ENCODE measurements around the gene RMDN2.

RMDN2 gene

DNA sequence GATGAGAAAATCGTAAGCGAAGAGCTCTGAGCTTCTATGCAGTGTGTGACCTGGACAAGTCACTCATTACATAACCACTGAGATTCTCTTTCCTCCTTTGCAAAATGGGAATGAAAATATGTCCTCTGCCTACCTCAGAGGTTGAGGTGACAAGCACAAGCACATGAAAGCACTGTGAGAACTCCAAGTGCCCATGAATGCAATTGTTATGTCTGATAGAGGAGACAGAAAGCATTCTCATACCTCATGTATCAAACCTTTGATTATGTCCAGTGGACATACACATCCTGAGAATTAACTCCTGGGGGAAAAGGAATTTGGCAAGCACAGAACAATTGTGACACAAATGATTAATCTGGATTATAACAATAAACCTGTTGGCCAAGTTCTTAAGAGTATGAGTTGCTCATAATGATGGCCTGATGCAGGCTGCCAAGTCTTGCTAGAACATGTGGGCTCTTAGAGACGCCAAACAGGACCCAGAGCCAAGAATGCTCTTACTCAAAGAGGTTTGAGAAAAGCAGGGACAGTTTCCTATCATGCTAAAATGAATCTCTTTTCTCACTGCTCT is 8.5 kb upstream of the RMDN2 start:
- TF ChIP-seq, protein P1, sequence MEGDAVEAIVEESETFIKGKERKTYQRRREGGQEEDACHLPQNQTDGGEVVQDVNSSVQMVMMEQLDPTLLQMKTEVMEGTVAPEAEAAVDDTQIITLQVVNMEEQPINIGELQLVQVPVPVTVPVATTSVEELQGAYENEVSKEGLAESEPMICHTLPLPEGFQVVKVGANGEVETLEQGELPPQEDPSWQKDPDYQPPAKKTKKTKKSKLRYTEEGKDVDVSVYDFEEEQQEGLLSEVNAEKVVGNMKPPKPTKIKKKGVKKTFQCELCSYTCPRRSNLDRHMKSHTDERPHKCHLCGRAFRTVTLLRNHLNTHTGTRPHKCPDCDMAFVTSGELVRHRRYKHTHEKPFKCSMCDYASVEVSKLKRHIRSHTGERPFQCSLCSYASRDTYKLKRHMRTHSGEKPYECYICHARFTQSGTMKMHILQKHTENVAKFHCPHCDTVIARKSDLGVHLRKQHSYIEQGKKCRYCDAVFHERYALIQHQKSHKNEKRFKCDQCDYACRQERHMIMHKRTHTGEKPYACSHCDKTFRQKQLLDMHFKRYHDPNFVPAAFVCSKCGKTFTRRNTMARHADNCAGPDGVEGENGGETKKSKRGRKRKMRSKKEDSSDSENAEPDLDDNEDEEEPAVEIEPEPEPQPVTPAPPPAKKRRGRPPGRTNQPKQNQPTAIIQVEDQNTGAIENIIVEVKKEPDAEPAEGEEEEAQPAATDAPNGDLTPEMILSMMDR (IDR thresholded peaks at IDR 0.05; ENCODE audit: insufficient read depth, low read depth, low read length, missing control alignments), result no peak
- no peak overlapping the region for H3K4me3 ChIP-seq (ENCODE audit: low read depth, low read length)
- DNase-seq (ENCODE audit: low read depth), result no peak

DNA sequence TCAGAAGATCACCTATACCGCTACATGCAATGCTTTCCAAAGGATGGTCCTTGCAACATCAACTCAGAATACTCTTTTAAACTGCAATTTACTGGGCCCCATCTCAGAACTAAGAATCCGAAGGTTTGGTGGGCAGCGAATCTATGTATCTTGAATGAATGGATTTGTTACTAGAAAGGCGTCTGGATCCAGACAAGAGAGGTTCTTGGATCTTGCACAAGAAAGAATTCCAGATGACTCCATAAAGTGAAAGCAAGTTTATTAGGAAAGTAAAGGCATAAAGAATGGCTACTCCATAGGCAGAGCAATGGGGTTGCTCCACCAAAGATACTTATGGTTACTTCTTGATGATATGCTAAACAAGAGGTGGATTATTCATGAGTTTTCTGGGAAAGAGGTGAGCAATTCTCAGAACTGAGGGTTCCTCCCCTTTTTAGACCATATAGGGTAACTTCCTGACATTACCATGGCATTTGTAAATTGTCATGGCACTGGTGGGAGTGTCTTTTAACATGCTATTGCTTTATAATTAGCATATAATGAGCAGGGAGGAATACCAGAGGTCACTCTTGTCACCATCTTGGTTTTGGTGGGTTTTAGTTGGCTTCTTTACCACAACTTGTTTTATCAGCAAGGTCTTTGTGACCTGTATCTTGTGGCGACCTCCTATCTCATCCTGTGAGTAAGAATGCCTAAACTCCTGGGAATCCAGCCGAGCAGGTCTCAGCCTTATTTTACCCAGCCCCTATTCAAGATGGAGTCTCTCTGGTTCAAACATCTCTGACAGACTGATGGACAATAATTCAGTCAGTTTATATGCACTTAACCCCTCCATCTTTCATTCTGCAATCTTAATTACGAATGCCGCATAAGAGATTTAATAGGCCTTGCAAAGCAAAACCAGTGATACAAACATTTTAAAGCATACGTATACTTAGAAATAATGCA is 7.5 kb upstream of the RMDN2 start:
- TF ChIP-seq, protein P1 (IDR thresholded peaks at IDR 0.05; ENCODE audit: insufficient read depth, low read depth, low read length, missing control alignments), result no peak
- no peak for DNase-seq (ENCODE audit: low read depth)
- H3K4me3 ChIP-seq (ENCODE audit: low read depth, low read length), result no peak overlapping the region

DNA sequence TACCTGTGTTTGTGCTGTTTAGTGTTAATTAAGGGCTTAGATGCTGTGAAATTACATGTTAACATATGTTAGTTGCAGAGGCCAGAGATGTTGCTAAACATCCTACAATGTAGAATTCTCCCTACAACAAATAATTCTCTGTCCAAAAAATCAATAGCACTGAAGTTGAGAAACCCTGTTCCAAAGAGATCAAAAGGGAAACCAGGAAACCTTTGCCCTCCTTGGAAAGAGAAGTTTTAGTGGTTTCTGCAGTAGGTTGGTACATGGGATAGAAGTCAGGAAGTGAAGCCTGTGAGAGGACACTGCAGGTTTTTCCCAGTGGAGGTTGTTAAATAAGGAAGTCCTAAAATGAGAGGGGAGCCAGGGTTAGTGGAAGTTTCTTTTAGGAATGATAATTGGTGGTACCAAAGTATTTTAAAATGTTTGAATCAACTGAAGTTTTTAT is 6.3 kb upstream of the RMDN2 start:
- H3K4me3 ChIP-seq (ENCODE audit: low read depth, low read length), result no peak overlapping the region
- TF ChIP-seq, protein P1 (IDR thresholded peaks at IDR 0.05; ENCODE audit: insufficient read depth, low read depth, low read length, missing control alignments), result no peak
- no peak for DNase-seq (ENCODE audit: low read depth)

DNA sequence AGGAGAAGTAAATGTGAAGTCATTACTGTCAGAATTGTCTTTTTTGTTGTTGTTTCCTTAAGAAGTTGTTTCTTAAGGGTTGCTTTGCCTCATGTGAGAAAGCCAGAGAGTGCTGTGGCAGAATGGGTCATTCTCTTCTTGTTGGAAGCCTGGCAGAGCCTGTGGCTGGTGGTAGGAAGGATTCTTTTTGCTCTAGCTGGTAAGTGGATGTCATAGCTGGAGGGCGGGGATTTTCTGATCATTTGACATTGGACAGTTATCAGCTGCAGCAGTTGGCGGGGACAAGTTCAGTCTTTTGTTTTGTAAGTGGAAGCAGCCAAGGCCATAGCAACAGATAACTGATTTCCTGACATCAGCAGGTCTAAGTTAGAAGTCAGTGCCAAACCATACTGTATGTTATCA is 5.5 kb upstream of the RMDN2 start:
- TF ChIP-seq, protein P1 (IDR thresholded peaks at IDR 0.05; ENCODE audit: insufficient read depth, low read depth, low read length, missing control alignments), result no peak
- no peak overlapping the region for H3K4me3 ChIP-seq (ENCODE audit: low read depth, low read length)
- no peak for DNase-seq (ENCODE audit: low read depth)

DNA sequence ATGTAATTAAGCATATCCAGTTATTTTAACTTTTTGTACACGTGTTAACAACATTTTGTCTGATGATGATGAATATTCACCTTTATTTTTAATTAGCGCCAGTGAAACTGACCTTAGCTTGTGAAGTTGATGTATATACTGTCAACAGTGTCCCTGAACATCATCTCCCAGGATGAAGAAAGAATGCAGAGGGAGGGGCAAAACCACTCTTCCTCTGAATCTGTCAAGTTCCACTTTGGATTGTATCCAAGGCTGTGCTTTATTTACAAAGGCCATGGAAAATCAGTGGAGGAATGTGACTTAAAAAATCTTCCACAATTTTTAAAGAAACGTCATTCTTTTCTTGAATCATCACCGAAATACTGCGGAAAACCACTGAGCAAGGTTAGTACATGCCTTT is 4.5 kb upstream of the RMDN2 start:
- TF ChIP-seq, protein P1 (IDR thresholded peaks at IDR 0.05; ENCODE audit: insufficient read depth, low read depth, low read length, missing control alignments), result no peak
- no peak for DNase-seq (ENCODE audit: low read depth)
- H3K4me3 ChIP-seq (ENCODE audit: low read depth, low read length), result no peak overlapping the region

DNA sequence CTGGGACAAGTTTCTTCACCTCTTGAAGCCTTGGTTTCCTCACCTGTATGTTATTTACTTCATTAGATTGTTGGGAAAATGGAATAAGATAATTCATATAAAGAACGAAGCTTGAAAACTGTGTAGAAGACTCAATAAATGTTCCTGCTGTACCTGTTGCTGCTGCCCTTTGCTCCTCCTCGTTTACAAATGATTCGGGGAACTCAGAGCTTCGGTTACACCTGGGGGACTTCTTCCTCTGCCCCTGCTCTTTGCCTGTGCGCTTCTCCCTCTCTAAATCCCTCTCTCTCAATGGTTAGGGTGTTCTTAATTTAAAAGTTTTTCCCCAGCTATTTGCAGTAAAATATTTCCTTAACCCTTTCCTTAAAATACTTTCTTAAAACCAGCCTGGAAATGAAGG is 3.3 kb upstream of the RMDN2 start:
- no peak overlapping the region for H3K4me3 ChIP-seq (ENCODE audit: low read depth, low read length)
- DNase-seq (ENCODE audit: low read depth), result no peak
- TF ChIP-seq, protein P1 (IDR thresholded peaks at IDR 0.05; ENCODE audit: insufficient read depth, low read depth, low read length, missing control alignments), result no peak

Measured in GM12865 (cell line).